ENCODE measurements around the gene AAGAB.

AAGAB gene

DNA sequence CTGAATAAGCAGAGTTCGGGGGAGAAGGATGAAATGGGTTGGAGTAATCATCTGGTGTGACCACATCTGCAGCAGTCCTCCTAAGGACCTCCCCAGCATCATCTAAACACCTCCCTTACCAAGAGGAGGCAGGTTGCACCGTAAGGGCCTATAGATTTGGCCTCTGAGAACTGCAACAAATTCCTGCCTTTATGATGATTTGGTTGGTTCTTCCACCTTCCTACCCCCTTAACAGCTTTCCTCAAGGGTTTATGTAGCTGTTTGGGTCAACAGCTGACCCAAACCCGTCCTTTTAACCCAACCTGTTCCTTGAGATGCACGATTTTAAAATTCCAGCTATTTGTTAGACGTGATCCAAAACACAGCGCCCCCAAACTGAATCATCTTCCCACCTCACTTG lies 58.2 kb downstream of the AAGAB start:
- no peak for DNase-seq
- Histone ChIP-seq H3K36me3 (peaks cover 6% of the 10 kb centered on the region), H3K4me3 (ENCODE audit: low read depth, low read length) (no peak overlapping the region), H3K27ac (no peak overlapping the region), H3K9me3 (ENCODE audit: severe bottlenecking) (no peaks in the 10 kb centered on the region), H3K27me3 (ENCODE audit: insufficient read depth, low read depth, severe bottlenecking) (no peaks in the 10 kb centered on the region)
- TF ChIP-seq, protein P1, sequence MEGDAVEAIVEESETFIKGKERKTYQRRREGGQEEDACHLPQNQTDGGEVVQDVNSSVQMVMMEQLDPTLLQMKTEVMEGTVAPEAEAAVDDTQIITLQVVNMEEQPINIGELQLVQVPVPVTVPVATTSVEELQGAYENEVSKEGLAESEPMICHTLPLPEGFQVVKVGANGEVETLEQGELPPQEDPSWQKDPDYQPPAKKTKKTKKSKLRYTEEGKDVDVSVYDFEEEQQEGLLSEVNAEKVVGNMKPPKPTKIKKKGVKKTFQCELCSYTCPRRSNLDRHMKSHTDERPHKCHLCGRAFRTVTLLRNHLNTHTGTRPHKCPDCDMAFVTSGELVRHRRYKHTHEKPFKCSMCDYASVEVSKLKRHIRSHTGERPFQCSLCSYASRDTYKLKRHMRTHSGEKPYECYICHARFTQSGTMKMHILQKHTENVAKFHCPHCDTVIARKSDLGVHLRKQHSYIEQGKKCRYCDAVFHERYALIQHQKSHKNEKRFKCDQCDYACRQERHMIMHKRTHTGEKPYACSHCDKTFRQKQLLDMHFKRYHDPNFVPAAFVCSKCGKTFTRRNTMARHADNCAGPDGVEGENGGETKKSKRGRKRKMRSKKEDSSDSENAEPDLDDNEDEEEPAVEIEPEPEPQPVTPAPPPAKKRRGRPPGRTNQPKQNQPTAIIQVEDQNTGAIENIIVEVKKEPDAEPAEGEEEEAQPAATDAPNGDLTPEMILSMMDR (IDR thresholded peaks at IDR 0.05; ENCODE audit: low read depth, low read length): no peak

- no peaks in the 10 kb centered on the region for H3K9me3 ChIP-seq (ENCODE audit: severe bottlenecking)
- H3K36me3 ChIP-seq: peaks cover 3% of the 10 kb centered on the region
- TF ChIP-seq, protein P1 (IDR thresholded peaks at IDR 0.05; ENCODE audit: low read depth, low read length): no peak
- no peaks in the 10 kb centered on the region for H3K27me3 ChIP-seq (ENCODE audit: insufficient read depth, low read depth, severe bottlenecking)
- no peak overlapping the region for H3K27ac ChIP-seq
- H3K4me3 ChIP-seq (ENCODE audit: low read depth, low read length): no peak overlapping the region
- no peak for DNase-seq
Observed at GRCh38 chr15:67195305-67195704, 59.2 kb downstream of the AAGAB start.

DNA sequence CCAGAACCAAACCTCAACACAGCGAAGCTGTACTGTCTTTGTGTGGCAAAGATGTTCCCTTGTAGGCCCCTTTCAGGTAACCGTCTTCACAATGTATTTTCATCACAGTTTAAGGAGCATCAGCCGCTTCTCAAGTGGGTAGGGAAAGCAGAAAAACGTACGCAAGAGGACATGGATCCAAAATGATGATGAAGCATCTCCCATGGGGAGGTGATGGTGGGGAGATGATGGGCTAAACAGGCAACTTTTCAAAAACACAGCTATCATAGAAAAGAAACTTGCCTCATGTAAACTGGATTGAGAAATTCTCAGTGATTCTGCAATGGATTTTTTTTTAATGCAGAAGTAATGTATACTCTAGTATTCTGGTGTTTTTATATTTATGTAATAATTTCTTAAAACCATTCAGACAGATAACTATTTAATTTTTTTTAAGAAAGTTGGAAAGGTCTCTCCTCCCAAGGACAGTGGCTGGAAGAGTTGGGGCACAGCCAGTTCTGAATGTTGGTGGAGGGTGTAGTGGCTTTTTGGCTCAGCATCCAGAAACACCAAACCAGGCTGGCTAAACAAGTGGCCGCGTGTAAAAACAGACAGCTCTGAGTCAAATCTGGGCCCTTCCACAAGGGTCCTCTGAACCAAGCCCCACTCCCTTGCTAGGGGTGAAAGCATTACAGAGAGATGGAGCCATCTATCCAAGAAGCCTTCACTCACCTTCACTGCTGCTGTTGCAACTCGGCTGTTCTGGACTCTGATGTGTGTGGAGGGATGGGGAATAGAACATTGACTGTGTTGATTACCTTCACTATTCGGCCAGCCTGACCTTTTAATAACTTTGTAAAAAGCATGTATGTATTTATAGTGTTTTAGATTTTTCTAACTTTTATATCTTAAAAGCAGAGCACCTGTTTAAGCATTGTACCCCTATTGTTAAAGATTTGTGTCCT lies 60.0 kb downstream of the AAGAB start:
- no peaks in the 10 kb centered on the region for H3K27me3 ChIP-seq (ENCODE audit: insufficient read depth, low read depth, severe bottlenecking)
- no peak for DNase-seq
- no peak overlapping the region for H3K4me3 ChIP-seq (ENCODE audit: low read depth, low read length)
- H3K36me3 ChIP-seq: peaks cover 3% of the 10 kb centered on the region; the same call in 1 of the 2 replicates
- TF ChIP-seq, protein P1 (IDR thresholded peaks at IDR 0.05; ENCODE audit: low read depth, low read length): no peak
- no peaks in the 10 kb centered on the region for H3K9me3 ChIP-seq (ENCODE audit: severe bottlenecking)
- no peak overlapping the region for H3K27ac ChIP-seq

GRCh38 chr15:67193223-67193990 lies 61.1 kb downstream of the AAGAB start:
- no peak overlapping the region for H3K27ac ChIP-seq
- H3K36me3 ChIP-seq: peaks cover 3% of the 10 kb centered on the region; the same call in 1 of the 2 replicates
- no peak for DNase-seq
- no peaks in the 10 kb centered on the region for H3K27me3 ChIP-seq (ENCODE audit: insufficient read depth, low read depth, severe bottlenecking)
- TF ChIP-seq, protein P1 (IDR thresholded peaks at IDR 0.05; ENCODE audit: low read depth, low read length): no peak
- no peaks in the 10 kb centered on the region for H3K9me3 ChIP-seq (ENCODE audit: severe bottlenecking)
- H3K4me3 ChIP-seq (ENCODE audit: low read depth, low read length): no peak overlapping the region

- no peaks in the 10 kb centered on the region for H3K9me3 ChIP-seq (ENCODE audit: severe bottlenecking)
- no peak overlapping the region for H3K27ac ChIP-seq
- H3K36me3 ChIP-seq: peaks cover 2% of the 10 kb centered on the region; the same call in 1 of the 2 replicates
- H3K4me3 ChIP-seq (ENCODE audit: low read depth, low read length): no peak overlapping the region
- DNase-seq: no peak
- TF ChIP-seq, protein P1 (IDR thresholded peaks at IDR 0.05; ENCODE audit: low read depth, low read length): no peak
- no peaks in the 10 kb centered on the region for H3K27me3 ChIP-seq (ENCODE audit: insufficient read depth, low read depth, severe bottlenecking)
Observed at GRCh38 chr15:67192185-67192820, 62.2 kb downstream of the AAGAB start.
